Measurements from ENCODE around the gene GPRC6A. TPM values are rescaled to one million over a fixed set of nuclear protein-coding genes. Genes with fewer than 3 reads are reported as not detected.

The GPRC6A gene
- polyA plus RNA-seq, 1 experiment = not detected

- POLR2A ChIA-PET = no interaction called here
- Histone ChIP-seq H3K27me3 (ENCODE audit: control insufficient read depth, insufficient read depth, low read length) (no peaks in the 10 kb centered on the region), H3K27ac (ENCODE audit: low read depth, low read length) (no peak overlapping the region), H3K9me3 (ENCODE audit: control insufficient read depth, insufficient read depth, low read length) (no peaks in the 10 kb centered on the region), H3K4me3 (ENCODE audit: low read depth, low read length) (no peak overlapping the region)
- peak; percentile 50 for TF ChIP-seq CTCF (IDR thresholded peaks at IDR 0.05; ENCODE audit: low read depth, low read length)
- CTCF ChIA-PET = interaction anchor here (0.6 to 3.1 kb wide), 13 partner anchors 9 to 195 kb away, joined by 3 to 59 read pairs (median 4); partner anchors contain the start of gene FAM162B
- DNase-seq (ENCODE audit: low read depth, low spot score) = no peak
Measured at GRCh38 chr6:116779573-116780164, 49.2 kb downstream of the GPRC6A start.

- no peak overlapping the region for H3K27ac ChIP-seq (ENCODE audit: low read depth, low read length)
- H3K9me3 ChIP-seq (ENCODE audit: control insufficient read depth, insufficient read depth, low read length) = no peaks in the 10 kb centered on the region
- ChIA-PET POLR2A (no interaction called here), CTCF (no interaction called here)
- H3K4me3 ChIP-seq (ENCODE audit: low read depth, low read length) = no peak overlapping the region
- DNase-seq (ENCODE audit: low read depth, low spot score) = no peak
- no peaks in the 10 kb centered on the region for H3K27me3 ChIP-seq (ENCODE audit: control insufficient read depth, insufficient read depth, low read length)
- TF ChIP-seq CTCF (IDR thresholded peaks at IDR 0.05; ENCODE audit: low read depth, low read length) = no peak
Measured at GRCh38 chr6:116773886-116774285, 55.0 kb downstream of the GPRC6A start.

GRCh38 chr6:116772450-116772849 lies 56.4 kb downstream of the GPRC6A start:
- ChIA-PET CTCF (interaction anchor here (1.3 kb wide), 1 partner anchor 504 kb away, joined by 4 read pairs; no protein-coding TSS in a partner anchor), POLR2A (no interaction called here)
- TF ChIP-seq CTCF (IDR thresholded peaks at IDR 0.05; ENCODE audit: low read depth, low read length) = no peak
- no peaks in the 10 kb centered on the region for H3K27me3 ChIP-seq (ENCODE audit: control insufficient read depth, insufficient read depth, low read length)
- no peak for DNase-seq (ENCODE audit: low read depth, low spot score)
- H3K27ac ChIP-seq (ENCODE audit: low read depth, low read length) = no peak overlapping the region
- H3K4me3 ChIP-seq (ENCODE audit: low read depth, low read length) = no peak overlapping the region
- no peaks in the 10 kb centered on the region for H3K9me3 ChIP-seq (ENCODE audit: control insufficient read depth, insufficient read depth, low read length)

GRCh38 chr6:116767715-116768114 lies 61.2 kb downstream of the GPRC6A start:
- CTCF ChIA-PET = interaction anchor here (1.4 to 3.7 kb wide), 3 partner anchors 11 to 205 kb away, joined by 3 to 21 read pairs (median 6); no protein-coding TSS in a partner anchor
- no peak for TF ChIP-seq CTCF (IDR thresholded peaks at IDR 0.05; ENCODE audit: low read depth, low read length)
- POLR2A ChIA-PET = no interaction called here
- Histone ChIP-seq H3K27ac (ENCODE audit: low read depth, low read length) (no peak overlapping the region), H3K27me3 (ENCODE audit: control insufficient read depth, insufficient read depth, low read length) (no peaks in the 10 kb centered on the region), H3K4me3 (ENCODE audit: low read depth, low read length) (no peak overlapping the region), H3K9me3 (ENCODE audit: control insufficient read depth, insufficient read depth, low read length) (no peaks in the 10 kb centered on the region; the same call in 1 of the 2 replicates)
- no peak for DNase-seq (ENCODE audit: low read depth, low spot score)

- CTCF ChIA-PET = interaction anchor here (1.4 to 3.7 kb wide), 3 partner anchors 12 to 206 kb away, joined by 3 to 21 read pairs (median 6); no protein-coding TSS in a partner anchor
- no peak for DNase-seq (ENCODE audit: low read depth, low spot score)
- Histone ChIP-seq H3K4me3 (ENCODE audit: low read depth, low read length) (no peak overlapping the region), H3K9me3 (ENCODE audit: control insufficient read depth, insufficient read depth, low read length) (no peaks in the 10 kb centered on the region; the same call in 1 of the 2 replicates), H3K27ac (ENCODE audit: low read depth, low read length) (no peak overlapping the region), H3K27me3 (ENCODE audit: control insufficient read depth, insufficient read depth, low read length) (no peaks in the 10 kb centered on the region)
- no peak for TF ChIP-seq CTCF (IDR thresholded peaks at IDR 0.05; ENCODE audit: low read depth, low read length)
- POLR2A ChIA-PET = no interaction called here
Measured at GRCh38 chr6:116766506-116767176, 62.2 kb downstream of the GPRC6A start.
